Erythroblast (primary cell): ENCODE data around the gene PEAR1.

Experiments used
- GATA1 ChIP-seq: IDR thresholded peaks from 2 replicates; pipeline ENCODE4 v1.6.1; 2011; ENCODE audit warnings: low read depth, mild to moderate bottlenecking, control low read depth, low read length, moderate library complexity
- POLR2A ChIP-seq: IDR thresholded peaks from 2 replicates; pipeline ENCODE4 v1.6.1; 2011; ENCODE audit warnings: mild to moderate bottlenecking, low read length

DNA sequence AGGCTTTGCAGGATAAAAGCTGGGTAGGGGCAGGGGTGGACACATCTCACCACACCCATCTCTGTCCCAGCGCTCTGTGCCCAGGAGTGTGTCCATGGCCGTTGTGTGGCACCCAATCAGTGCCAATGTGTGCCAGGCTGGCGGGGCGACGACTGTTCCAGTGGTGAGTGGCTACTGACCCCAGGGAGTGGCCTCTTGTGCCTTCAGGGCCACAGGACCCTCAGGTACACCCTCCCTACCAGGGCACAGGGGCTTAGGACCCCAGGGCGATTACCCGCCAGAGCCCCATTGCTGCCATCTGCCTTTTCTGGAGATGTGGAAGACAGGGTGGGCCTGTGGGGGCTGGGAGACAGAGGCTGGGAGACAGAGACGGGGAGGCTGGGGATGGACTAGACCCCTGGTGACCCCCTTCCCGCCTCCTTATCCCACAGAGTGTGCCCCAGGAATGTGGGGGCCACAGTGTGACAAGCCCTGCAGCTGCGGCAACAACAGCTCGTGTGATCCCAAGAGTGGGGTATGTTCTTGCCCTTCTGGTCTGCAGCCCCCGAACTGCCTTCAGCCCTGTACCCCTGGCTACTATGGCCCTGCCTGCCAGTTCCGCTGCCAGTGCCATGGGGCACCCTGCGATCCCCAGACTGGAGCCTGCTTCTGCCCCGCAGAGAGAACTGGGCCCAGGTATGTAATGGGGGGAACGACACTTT, 12.8 kb downstream of the PEAR1 start:
- TF ChIP-seq POLR2A: no peak
- no peak for TF ChIP-seq GATA1
